ENCODE data around the gene FCGR2B. TPM values are rescaled to one million over a fixed set of nuclear protein-coding genes. Genes with fewer than 3 reads are reported as not detected.
"Not testable (repeated sequence)": the region's sequence is repeated elsewhere in the genome, so short reads cannot be mapped to it uniquely, and the experiment has no call there.

Gene FCGR2B
- polyA plus RNA-seq = 235 TPM

GRCh38 chr1:161662684-161663339, at the start of gene FCGR2B:
Gene FCGR2B, plus strand, starts transcription at chr1:161663143. Its CDS starts 99 bp downstream, at chr1:161663242.
- not testable (repeated sequence) for H3K36me3 Mint-ChIP-seq, H3K27me3 Mint-ChIP-seq, H3K4me1 Mint-ChIP-seq, H3K27ac Mint-ChIP-seq, H3K9me3 Mint-ChIP-seq
- H3K4me3 Mint-ChIP-seq = peak within 1 kb of the TSS in 1 of 4 donors; percentile 65

GRCh38 chr1:161616417-161616816, 46.5 kb upstream of the FCGR2B start:
- H3K9me3 Mint-ChIP-seq, H3K27ac Mint-ChIP-seq, H3K4me3 Mint-ChIP-seq, H3K36me3 Mint-ChIP-seq, H3K27me3 Mint-ChIP-seq: not testable (repeated sequence)
- peaks cover 9 to 20% (median 19%) of the 10 kb centered on the region in 3 donors for H3K4me1 Mint-ChIP-seq

- H3K36me3 Mint-ChIP-seq, H3K27ac Mint-ChIP-seq, H3K9me3 Mint-ChIP-seq, H3K4me3 Mint-ChIP-seq, H3K27me3 Mint-ChIP-seq: not testable (repeated sequence)
- peaks cover 13 to 18% (median 17%) of the 10 kb centered on the region in 3 donors for H3K4me1 Mint-ChIP-seq
These were observed 44.4 kb upstream of the FCGR2B start for GRCh38 chr1:161618517-161618916.

GRCh38 chr1:161620399-161620798, 42.5 kb upstream of the FCGR2B start:
- not testable (repeated sequence) for H3K36me3 Mint-ChIP-seq
- Mint-ChIP-seq H3K4me1 (peaks cover 16 to 27% (median 21%) of the 10 kb centered on the region in 3 donors), H3K27ac (peak overlapping the region in 2 of 3 donors; percentile 34 to 82)

DNA sequence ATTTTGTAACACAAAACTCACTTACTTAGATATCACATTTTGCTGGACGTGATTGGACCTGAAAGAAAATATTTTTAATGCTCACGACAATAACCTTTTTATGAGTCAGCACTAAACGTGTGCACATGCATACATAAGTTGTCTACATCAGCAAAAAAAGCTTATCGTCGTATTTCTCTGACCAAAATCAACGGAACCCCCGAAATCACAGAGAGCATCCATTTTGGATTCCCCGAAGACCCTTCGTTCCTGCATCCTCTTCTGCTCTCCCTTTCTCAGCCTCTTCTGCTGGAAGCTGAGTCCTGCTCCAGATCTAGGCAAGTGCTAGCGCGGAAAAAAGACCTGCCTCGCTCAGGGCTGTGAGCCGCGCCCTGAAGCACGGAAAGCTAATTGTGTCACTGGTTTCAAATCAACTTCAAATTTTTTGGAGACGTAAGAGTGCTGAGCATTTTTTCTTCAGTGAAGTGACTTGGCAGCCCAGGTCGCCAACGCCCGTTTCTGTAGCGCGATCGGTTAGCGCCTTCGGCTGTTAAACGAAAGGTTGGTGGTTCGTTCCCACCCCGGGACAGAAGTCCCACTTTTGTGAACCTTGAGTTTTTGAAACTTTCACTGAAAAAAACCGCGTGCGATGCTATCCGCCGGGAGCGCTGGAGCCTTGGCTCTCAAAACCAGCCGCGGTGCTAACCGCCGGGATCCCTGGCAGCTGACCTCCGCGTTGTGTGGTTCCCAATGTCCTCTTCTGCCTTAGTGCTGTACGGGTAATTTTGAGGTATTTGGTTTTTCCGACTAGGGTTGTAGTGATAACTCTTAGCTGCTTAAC, 41.6 kb upstream of the FCGR2B start:
- not testable (repeated sequence) for H3K36me3 Mint-ChIP-seq, H3K27me3 Mint-ChIP-seq, H3K9me3 Mint-ChIP-seq
- Mint-ChIP-seq H3K4me1 (peaks cover 16 to 28% (median 24%) of the 10 kb centered on the region in 3 donors), H3K4me3 (peak overlapping the region; percentile 91 to 98 (median 92)), H3K27ac (peak overlapping the region; percentile 69 to 97 (median 96))

More at GRCh38 chr1:161620399-161620798, 42.5 kb upstream of the FCGR2B start:
- H3K4me3 Mint-ChIP-seq = peak overlapping the region in 2 of 4 donors; percentile 51 to 67
- H3K9me3 Mint-ChIP-seq, H3K27me3 Mint-ChIP-seq: not testable (repeated sequence)

DNA sequence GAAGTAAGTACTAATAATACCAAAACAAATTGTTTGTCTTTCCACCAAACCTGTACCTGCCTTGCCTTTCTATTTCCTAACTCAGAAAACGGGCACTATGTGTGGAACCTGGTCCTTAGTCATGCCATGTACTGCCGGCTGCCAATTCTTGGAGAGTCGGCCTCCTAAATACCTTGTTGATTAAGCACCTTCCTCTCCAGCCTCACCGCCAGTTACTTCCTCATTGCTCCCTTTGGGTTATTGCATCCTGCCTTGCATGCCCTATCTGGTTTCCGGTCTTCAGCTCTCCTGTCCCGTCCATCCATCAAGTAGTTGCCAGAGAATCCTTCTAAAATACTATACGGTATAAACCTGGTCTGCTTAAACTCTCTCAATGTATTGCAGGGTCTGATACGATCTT, 40.9 kb upstream of the FCGR2B start:
- Mint-ChIP-seq H3K27ac (peak overlapping the region in 2 of 3 donors; percentile 69 to 96), H3K4me3 (peak overlapping the region; percentile 91 to 98 (median 92)), H3K4me1 (peaks cover 16 to 32% (median 29%) of the 10 kb centered on the region in 3 donors)
- not testable (repeated sequence) for H3K36me3 Mint-ChIP-seq, H3K27me3 Mint-ChIP-seq, H3K9me3 Mint-ChIP-seq

DNA sequence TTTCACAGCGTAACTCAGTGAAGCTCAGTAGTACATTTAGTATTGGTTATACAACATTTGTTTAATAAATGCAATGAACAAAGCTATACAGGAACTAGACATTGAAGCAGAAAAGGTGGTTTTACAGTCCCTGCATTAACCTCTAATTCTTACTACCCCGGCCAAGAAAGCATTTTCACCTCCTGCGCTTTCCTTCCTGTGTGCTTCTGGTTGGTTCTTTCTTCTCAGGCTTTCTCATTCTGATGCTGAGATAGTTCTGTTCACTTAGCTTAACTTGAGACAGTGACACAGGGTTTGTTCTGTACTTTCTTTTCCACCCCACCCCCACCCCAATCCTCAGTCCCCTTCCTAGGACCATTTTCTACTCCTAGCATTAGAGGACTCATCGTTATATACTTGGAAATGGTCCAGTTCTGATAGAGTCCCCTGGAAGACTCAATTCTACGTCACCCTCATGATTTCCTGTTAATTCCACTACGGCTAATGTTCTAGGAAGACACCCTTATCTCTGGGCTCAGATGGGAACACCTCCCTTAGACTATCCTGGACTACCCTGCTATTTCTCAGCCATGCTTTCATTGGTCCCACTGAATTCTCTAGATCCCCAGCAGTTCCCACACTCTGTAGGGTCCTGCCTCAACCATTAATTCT, 39.4 kb upstream of the FCGR2B start:
- H3K36me3 Mint-ChIP-seq, H3K27me3 Mint-ChIP-seq, H3K9me3 Mint-ChIP-seq: not testable (repeated sequence)
- Mint-ChIP-seq H3K27ac (peak overlapping the region in 2 of 3 donors; percentile 3 to 73), H3K4me1 (peaks cover 16 to 32% (median 29%) of the 10 kb centered on the region in 3 donors), H3K4me3 (peak overlapping the region in 2 of 4 donors; percentile 29 to 64)

DNA sequence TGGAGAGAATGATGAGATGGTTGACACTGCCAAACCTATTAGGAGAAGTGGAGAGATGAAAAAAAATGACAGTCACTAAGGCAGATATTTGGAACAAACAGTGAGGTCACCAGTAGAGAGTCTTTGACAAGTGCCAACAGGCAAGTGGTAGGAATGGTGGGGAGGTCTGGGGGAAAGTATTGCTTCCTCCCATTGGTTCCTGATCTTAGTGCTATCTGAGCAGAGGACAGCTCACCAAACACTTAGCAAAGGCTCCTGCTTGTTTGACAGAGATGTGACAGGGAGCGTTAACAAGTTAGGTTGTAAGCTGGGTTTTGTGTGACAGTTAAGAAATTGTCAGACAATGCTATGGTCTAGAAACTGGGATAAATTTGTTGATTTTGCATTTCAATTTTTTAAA, 38.3 kb upstream of the FCGR2B start:
- not testable (repeated sequence) for H3K4me3 Mint-ChIP-seq, H3K9me3 Mint-ChIP-seq, H3K27ac Mint-ChIP-seq, H3K27me3 Mint-ChIP-seq, H3K36me3 Mint-ChIP-seq
- peaks cover 16 to 32% (median 29%) of the 10 kb centered on the region in 3 donors for H3K4me1 Mint-ChIP-seq

GRCh38 chr1:161626445-161627146, 36.3 kb upstream of the FCGR2B start:
- not testable (repeated sequence) for H3K27me3 Mint-ChIP-seq, H3K36me3 Mint-ChIP-seq, H3K9me3 Mint-ChIP-seq
- peak overlapping the region in 2 of 3 donors; percentile 3 to 36 for H3K27ac Mint-ChIP-seq
- peak overlapping the region in 2 of 4 donors; percentile 7 to 23 for H3K4me3 Mint-ChIP-seq
- H3K4me1 Mint-ChIP-seq = peaks cover 9 to 27% (median 22%) of the 10 kb centered on the region in 3 donors

GRCh38 chr1:161630128-161630742, 32.7 kb upstream of the FCGR2B start:
- H3K9me3 Mint-ChIP-seq, H3K27ac Mint-ChIP-seq, H3K27me3 Mint-ChIP-seq, H3K4me1 Mint-ChIP-seq, H3K36me3 Mint-ChIP-seq, H3K4me3 Mint-ChIP-seq: not testable (repeated sequence)

GRCh38 chr1:161631076-161631475, 31.9 kb upstream of the FCGR2B start, which contains the start of gene FCGR3B:
Gene FCGR3B, minus strand, starts transcription at chr1:161631176. Its CDS starts 82 bp downstream, at chr1:161631094.
- Mint-ChIP-seq H3K36me3 (no peaks in the 10 kb centered on the region), H3K4me1 (peaks cover 1 to 7% (median 5%) of the 10 kb centered on the region in 3 donors), H3K9me3 (no peaks in the 10 kb centered on the region), H3K4me3 (no peak within 1 kb of the TSS), H3K27me3 (no peaks in the 10 kb centered on the region), H3K27ac (no peak within 1 kb of the TSS)

- not testable (repeated sequence) for H3K9me3 Mint-ChIP-seq, H3K4me1 Mint-ChIP-seq, H3K27me3 Mint-ChIP-seq, H3K27ac Mint-ChIP-seq, H3K4me3 Mint-ChIP-seq, H3K36me3 Mint-ChIP-seq
These were observed 27.9 kb upstream of the FCGR2B start for GRCh38 chr1:161634993-161635392.

DNA sequence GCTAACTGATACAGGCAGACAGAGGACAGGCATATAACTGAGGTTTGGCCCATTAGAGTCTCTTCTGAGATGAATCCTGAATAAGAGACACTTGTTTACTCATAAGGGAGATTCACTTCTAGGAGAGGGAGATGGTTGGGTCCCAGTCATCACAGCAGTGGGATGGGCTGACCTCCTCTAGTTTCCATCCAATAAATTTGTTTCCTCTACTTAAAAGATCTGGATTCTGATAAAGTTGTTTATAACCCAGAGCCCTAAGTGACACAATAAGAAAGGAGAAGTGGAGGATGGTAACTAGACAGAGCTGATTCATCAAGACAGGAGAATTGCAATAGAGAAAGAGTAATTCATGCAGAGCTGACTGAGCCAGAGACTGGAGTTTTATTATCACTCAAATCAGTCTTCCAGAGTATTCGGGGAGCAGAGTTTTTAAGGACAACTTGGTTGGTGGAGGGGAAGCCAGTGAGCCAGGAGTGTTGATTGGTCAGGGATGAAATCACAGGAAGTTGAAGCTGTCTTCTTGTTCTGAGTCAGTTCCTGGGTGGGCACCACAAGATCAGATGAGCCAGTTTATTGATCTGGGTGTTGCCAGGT, 26.7 kb upstream of the FCGR2B start:
- H3K27me3 Mint-ChIP-seq, H3K4me3 Mint-ChIP-seq, H3K36me3 Mint-ChIP-seq, H3K9me3 Mint-ChIP-seq, H3K27ac Mint-ChIP-seq, H3K4me1 Mint-ChIP-seq: not testable (repeated sequence)

GRCh38 chr1:161636976-161637375, 26.0 kb upstream of the FCGR2B start:
- H3K9me3 Mint-ChIP-seq, H3K36me3 Mint-ChIP-seq, H3K27me3 Mint-ChIP-seq, H3K4me1 Mint-ChIP-seq, H3K27ac Mint-ChIP-seq, H3K4me3 Mint-ChIP-seq: not testable (repeated sequence)

All from IgD-negative memory B cell (primary cell).